GM21737 (cell line): Measurements from ENCODE around the gene POLR2J2.
A peak's percentile ranks its signal among the peaks of the same experiment; 100 is the strongest.
"Not testable (repeated sequence)": the region's sequence is repeated elsewhere in the genome, so short reads cannot be mapped to it uniquely, and the experiment has no call there.

Experiments used
- ATAC-seq: cut with Tn5 transposase; IDR thresholded peaks from one replicate; pipeline ENCODE4 v1.9.1; 2021; ENCODE audit warnings: mild to moderate bottlenecking, moderate library complexity; ENCODE audit not compliant: unreplicated experiment

Gene POLR2J2

GRCh38 chr7:102671166-102671955 is at the start of gene POLR2J2:
POLR2J2 (minus strand) TSS chr7:102671663; CDS start chr7:102671601, 62 bp downstream.
- ATAC-seq, result peak; percentile 62

- not testable (repeated sequence) for ATAC-seq
Measured at GRCh38 chr7:102718491-102718890, 47.0 kb upstream of the POLR2J2 start.

GRCh38 chr7:102715718-102716117 is 44.3 kb upstream of the POLR2J2 start:
- ATAC-seq, result peak; percentile 37

GRCh38 chr7:102714774-102715522 is 43.5 kb upstream of the POLR2J2 start:
- ATAC-seq, result not testable (repeated sequence)

GRCh38 chr7:102713691-102714080 is 42.2 kb upstream of the POLR2J2 start:
- peak; percentile 67 for ATAC-seq

DNA sequence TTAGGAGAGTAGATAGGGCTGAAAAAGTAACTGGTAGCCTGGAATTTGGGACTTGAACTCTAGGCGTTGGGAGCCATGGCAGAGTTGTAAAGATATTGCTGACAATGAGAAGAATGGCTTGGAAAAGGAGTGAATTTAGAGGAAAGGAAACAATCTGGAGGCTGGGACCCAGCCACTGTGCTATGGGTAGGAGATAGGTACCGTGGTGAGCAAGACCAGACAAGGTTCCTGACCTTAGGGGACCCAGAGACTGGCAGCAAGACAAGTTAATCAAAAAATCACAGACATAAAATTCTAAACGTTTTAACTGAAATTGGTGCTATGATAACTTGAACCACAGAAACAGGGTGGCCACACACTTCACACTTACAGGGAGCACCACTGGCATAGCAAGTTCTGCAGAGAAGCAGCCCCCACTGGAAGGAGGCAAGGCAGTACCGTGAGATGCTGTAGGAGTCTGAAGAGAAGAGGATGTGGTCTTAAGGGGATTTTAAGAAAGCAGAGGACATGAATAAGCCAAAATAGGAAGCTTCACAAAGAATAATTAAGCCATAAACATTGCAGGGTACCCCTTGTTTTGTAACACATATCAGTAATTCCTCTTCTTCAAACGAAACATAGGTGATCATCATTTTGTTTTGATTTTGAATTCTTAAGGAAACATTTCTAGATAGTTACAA is 41.7 kb upstream of the POLR2J2 start:
- peak; percentile 82 for ATAC-seq

- not testable (repeated sequence) for ATAC-seq
Measured at GRCh38 chr7:102698962-102699750, 27.7 kb upstream of the POLR2J2 start.

DNA sequence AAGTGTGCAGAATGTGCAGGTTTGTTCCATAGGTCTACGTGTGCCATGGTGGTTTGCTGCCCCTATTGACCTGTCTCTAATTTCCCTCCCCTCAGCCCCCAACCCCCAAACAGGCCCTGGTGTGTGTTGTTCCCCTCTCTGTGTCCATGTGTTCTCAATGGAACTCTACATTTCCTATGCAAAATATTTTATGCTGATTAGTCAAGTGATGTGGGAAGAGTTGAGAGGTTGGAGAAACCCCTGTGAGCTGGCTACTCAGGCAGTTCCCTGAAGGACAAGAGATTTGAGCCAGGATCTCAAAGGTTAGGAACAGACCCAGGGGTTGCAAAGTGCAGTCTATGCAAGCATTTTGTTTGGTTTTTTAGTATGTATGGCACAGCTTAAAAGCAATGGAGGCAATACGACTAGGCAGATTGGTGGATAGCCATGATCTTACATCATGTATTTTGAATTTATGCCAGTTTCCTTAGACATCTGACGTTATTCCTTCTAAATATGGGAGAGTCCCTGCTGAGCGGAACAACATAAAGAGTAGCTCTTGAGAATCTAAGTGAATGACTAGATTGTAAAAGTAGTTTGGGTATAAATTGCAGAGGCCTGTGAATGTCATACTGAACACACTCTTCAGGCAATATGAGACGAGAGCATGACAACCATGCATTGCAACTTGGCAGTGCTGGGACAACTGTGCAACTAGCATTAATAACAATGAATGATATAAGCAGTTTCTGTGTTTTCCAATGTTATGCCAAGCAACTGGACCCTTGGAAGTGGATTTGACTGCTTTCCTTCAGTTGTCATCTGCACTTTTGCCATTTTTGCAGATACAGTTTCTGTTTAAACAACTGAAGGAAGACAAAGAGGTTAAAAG is 26.4 kb upstream of the POLR2J2 start:
- ATAC-seq, result not testable (repeated sequence)

DNA sequence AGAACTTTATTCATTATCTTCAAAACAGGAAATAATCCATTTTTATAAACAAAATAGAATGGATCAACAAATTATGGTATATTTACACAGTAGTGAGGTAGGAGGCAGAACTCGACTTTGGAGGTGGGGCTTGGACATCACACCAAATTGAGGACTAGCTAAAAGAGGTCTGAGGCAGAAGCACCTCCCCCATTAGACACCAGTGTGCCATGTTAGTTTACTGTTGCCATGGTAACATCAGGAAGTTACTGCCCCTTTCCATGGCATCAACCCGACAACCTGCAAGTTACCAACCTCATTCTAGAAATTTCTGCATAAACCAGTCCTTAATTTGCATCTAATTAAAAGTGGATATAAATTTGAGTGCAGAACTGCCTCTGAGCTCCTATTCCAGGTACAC is 24.5 kb upstream of the POLR2J2 start:
- not testable (repeated sequence) for ATAC-seq

DNA sequence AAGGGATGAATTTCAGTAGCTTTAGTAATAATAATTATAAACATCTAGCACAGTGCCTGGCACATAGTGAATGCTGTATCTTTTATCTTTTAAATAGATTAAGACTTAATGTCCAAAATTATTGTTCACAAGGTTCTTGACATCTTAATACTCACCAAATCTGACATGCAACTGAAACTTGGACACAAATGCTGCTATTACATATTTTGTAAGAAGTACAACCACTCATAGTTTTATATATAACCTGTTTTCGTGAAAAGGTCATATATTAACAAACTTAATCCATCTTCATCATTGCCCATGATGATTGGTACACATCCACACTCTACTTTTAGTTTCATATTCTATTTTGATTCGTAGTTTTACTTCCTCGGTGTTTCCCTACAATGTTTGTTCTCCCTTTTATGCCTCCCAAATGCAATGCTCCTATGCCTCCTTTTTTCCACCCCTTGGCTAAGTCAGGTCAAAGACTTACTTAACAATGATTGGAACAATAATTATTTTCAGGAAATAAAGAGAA is 23.6 kb upstream of the POLR2J2 start:
- peak; percentile 58 for ATAC-seq

DNA sequence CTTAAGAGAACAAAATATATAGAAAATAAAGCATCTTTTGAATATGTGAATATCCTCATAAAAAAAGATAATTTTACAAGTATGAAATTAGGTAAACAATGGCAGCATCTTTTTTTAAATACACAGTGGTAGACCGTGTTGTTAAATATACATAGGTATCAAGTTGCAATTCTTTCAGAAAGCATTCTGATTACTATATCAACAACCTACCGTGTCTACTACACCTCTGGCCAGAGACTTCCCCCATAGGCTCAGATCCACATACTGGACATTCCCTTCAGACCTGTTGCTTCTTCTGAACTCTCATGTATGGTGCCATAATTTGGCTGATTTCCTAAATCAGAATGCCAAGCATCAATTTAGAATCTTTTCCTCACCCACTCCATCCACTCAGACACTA is 22.5 kb upstream of the POLR2J2 start:
- not testable (repeated sequence) for ATAC-seq

- ATAC-seq, result not testable (repeated sequence)
Measured at GRCh38 chr7:102690602-102691001, 19.1 kb upstream of the POLR2J2 start.

GRCh38 chr7:102689436-102690282 is 18.2 kb upstream of the POLR2J2 start:
- ATAC-seq, result peak; percentile 70

- peak; percentile 69 for ATAC-seq
Measured at GRCh38 chr7:102688299-102689036, 17.0 kb upstream of the POLR2J2 start.

GRCh38 chr7:102682560-102682959 is 11.1 kb upstream of the POLR2J2 start:
- ATAC-seq, result not testable (repeated sequence)

GRCh38 chr7:102680780-102681179 is 9.3 kb upstream of the POLR2J2 start:
- ATAC-seq, result not testable (repeated sequence)

GRCh38 chr7:102675545-102675944 is 4.1 kb upstream of the POLR2J2 start:
- not testable (repeated sequence) for ATAC-seq
